HG03064 (cell line): Measurements from ENCODE around the gene SIK2.
A peak's percentile ranks its signal among the peaks of the same experiment; 100 is the strongest.

ENCODE experiments used
- ATAC-seq: cut with Tn5 transposase; IDR thresholded peaks from one replicate; pipeline ENCODE4 v1.9.1; 2021; ENCODE audit warnings: low read depth; ENCODE audit not compliant: unreplicated experiment

The SIK2 gene

GRCh38 chr11:111601979-111602864 is at the start of gene SIK2:
SIK2 (plus strand) TSS chr11:111602449; CDS start chr11:111602564, 115 bp downstream.
- ATAC-seq = peak; percentile 85

DNA sequence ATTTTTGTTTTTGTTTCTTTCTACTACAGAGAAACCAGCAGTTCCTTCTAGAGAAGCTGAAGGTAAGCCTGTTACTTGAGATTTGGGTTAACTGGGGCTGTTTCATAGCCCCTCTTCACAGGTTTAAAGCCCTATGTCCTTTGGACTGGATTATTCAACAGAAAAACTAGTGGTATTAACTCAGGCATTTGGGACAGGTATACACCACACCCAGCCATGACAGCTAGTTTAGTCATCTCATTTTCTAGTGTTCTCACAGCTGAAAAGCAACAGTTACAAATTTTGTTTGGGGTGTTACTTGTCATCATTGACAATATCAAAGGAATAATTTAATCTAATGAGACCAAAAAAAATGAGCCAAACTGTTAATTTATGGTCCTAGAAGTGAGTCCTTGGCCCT is 47.7 kb upstream of the SIK2 start:
- no peak for ATAC-seq

- no peak for ATAC-seq
Measured at GRCh38 chr11:111555255-111555654, 47.0 kb upstream of the SIK2 start.

- ATAC-seq = no peak
Measured at GRCh38 chr11:111557425-111558111, 44.7 kb upstream of the SIK2 start.

DNA sequence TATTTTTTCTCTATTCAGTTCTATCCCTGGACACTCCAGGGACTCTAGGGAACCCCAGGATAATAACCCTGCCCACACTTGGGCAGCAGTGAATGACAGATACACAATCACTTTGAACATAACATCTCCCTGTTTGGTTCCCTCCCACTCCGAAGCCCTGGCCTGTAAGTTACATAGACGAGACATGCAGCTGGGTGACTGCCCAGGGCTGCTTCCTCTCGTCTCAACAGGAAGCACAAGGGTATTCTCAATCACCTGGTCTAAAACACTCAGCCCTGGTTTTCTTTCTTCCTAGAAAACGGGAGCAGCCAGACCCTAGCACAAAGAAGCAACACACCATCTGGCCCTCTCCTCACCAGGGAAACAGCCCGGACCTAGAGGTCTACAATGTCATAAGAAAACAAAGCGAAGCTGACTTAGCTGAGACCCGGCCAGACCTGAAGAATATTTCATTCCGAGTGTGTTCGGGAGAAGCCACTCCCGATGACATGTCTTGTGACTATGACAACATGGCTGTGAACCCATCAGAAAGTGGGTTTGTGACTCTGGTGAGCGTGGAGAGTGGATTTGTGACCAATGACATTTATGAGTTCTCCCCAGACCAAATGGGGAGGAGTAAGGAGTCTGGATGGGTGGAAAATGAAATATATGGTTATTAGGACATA is 42.3 kb upstream of the SIK2 start:
- no peak for ATAC-seq

DNA sequence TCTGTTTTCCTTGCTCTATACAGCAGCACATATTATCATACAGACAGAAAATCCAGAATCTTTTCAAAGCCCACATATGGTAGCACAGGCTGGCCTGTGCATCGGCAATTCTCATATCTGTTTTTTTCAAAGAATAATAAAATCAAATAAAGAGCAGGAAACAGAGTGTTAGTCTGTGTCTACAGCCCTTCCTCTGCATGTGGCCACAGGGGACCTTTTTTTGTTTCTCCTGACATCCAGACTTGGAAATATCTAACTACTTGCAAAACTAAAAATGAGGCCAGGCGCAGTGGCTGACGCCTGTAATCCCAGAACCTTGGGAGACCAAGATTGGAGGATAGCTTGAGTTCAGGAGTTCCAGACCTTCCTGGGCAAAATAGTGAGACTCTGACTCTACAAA is 41.4 kb upstream of the SIK2 start:
- ATAC-seq = no peak

- ATAC-seq = no peak
Measured at GRCh38 chr11:111561306-111561705, 40.9 kb upstream of the SIK2 start.

DNA sequence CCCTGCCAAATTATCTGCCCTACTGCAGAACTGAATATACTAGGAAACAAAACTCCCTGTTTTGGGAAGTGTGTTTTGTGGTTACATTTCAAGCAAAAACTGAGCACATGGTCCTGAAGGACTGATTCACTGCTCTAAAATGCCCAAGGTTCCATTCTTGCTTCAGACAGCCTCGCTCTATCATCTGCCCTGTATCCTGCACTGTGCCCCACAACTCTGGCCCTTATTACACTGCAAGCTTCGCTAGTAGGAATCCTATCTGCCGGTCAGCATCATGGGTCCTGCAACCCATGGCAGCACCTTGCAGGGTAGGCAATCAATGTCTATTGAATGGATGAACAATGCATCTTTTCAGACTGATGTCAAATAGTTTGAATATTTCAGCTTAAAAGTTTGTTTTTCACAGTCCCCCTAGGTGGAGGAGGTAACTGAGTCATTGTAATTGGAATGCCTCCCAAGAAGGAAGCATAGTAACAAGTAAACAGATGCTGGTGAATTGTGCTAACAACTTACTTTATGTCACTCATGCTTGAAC is 40.4 kb upstream of the SIK2 start:
- no peak for ATAC-seq

- no peak for ATAC-seq
Measured at GRCh38 chr11:111562692-111563389, 39.4 kb upstream of the SIK2 start.

DNA sequence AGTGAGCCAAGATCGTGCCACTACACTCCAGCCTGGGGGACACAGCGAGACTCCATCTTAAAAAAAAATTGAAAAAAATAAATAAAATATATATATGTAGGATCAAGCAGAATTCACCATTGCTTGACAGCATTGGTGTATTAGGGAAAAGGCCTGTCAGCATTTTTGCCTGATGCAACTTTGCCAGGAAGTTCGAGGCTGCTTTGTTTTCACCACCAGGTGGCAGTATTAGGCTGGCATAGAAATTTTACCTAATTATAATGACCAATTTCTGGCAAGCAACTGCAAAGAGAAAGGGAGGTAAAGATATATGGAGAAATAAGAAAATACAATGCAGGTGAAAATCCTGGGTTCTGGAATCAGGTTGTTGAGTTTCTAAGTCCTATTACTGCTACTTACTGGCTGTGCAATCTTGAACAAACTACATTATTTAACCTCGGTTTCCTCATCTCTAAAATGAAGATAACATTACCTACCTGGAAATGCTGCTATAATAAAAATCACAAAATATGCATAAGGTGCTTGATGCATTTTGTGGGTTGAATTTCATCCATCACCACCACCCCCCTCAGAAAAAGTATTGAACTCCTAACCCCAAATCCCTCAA is 37.0 kb upstream of the SIK2 start:
- no peak for ATAC-seq

DNA sequence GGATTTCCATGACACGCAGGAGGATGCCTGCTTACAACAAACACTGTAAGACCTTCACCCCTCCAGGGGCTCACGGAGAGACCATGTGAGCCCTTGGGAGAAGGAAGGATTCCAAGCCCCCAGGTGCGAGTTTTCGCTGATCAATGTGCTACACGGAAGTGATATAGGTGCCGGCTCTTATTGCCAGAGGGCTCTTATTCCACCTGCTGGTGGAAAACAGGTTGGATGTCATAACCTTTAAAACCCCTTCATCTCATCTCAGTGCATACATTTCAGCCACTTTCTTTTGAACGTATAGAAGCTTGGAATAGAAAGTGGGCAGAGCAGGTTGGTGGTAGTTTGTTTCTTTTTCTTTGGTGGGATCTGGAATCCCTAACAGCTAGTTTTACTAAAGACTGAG is 35.9 kb upstream of the SIK2 start:
- ATAC-seq = no peak

- ATAC-seq = no peak
Measured at GRCh38 chr11:111569476-111569875, 32.8 kb upstream of the SIK2 start.

- no peak for ATAC-seq
Measured at GRCh38 chr11:111570796-111571195, 31.5 kb upstream of the SIK2 start.

- ATAC-seq = no peak
Measured at GRCh38 chr11:111571829-111572501, 30.3 kb upstream of the SIK2 start.

DNA sequence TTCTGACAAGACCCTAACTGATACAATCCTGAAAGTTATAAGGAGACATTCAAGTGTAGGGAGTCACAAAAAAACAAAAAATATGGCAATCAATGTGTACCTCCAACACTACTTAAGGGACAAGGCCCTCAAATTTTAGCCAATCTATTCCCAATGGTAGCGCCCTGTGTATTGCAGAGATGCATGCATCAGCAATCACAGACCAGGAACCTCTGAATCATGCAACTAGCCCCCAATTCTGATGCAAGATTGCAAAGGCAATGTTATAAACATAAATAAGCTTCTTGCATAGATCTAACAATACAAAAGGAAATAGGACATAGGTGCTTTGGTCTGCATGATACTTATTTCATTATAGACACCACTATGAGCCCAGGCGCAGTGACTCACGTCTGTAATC is 29.7 kb upstream of the SIK2 start:
- no peak for ATAC-seq

- ATAC-seq = no peak
Measured at GRCh38 chr11:111573821-111574249, 28.4 kb upstream of the SIK2 start.

DNA sequence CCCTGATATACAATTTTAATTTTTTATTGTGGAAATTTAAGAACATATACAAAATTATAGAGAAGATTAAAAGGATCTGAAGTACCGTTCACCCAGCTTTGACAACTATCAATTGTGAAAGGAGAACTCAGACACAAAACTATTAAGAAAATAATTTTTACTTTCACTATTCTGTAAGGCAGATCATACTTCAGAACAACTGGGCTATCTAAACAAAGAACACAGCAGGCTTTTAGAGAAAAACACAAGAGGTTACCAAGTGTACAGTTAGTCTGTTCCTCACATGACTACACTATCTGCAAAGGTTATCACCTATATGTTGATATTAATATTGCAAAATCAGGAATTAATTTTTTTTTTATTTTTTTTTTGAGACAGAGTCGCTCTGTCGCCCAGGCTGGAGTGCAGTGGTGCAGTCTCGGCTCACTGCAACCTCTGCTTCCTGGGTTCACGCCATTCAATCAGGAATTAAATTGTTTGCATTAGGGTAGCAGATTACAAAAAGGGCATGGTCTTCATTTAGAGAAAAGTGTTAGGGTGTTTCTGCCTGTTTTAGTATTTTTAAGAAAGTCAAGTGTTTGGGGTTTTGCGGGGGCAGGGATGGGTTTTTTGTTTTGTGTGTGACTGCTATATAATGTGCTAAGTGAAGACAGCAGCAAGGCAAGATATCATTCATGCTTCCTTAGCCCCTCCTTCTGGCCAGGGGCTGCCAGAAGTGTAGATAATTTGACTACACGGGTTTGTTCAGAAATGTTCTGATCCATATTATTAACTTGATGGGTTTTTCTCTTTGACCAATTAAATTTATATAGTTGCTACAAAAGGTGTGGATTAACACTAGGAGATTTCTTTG is 27.6 kb upstream of the SIK2 start:
- ATAC-seq = no peak

GRCh38 chr11:111575740-111576139 is 26.5 kb upstream of the SIK2 start:
- ATAC-seq = no peak

GRCh38 chr11:111577821-111578220 is 24.4 kb upstream of the SIK2 start:
- no peak for ATAC-seq
